GM12878 (cell line): Measurements from ENCODE around the gene PLEKHA7. TPM values are rescaled to one million over a fixed set of nuclear protein-coding genes. Genes with fewer than 3 reads are reported as not detected.

Source experiments
- ATAC-seq: fragments of 200-7000 bp; cut with Tn5 transposase; 3 replicates; pipeline ENCODE4 v1.9.1; 2020; ENCODE audit warnings: mild to moderate bottlenecking, moderate library complexity
- BruUV-seq: library from RNA; stranded (reverse); fragments of 400-500 nt; replicated peaks from 2 replicates; lab custom pipeline; 2021; lab: Mats Ljungman, UMichigan
- CTCF ChIA-PET: fragments of 300-600 bp; sonication (Branson Sonifier 250); formaldehyde crosslinking; extraction: SDS; loops from one replicate; lab custom pipeline; 2021; ENCODE audit warnings: inconsistent platforms; lab: Yijun Ruan, JAX
- POLR2A ChIA-PET: fragments of 350-600 bp; formaldehyde crosslinking; extraction: SDS; loops from one replicate; lab custom pipeline; 2021; ENCODE audit warnings: inconsistent platforms; lab: Charles Lee
- RAD21 ChIA-PET: fragments of 300-600 bp; sonication (Branson Sonifier 250); formaldehyde crosslinking; loops from one replicate; lab custom pipeline; 2023; ENCODE audit warnings: antibody characterized with exemption; ENCODE audit not compliant: unreplicated experiment; lab: Charles Lee
- SMC1A ChIA-PET: fragments of 300-600 bp; sonication (Branson Sonifier 250); formaldehyde crosslinking; loops from one replicate; lab custom pipeline; 2023; ENCODE audit not compliant: unreplicated experiment, uncharacterized antibody; lab: Charles Lee
- DNase-seq: peaks from one replicate; pipeline ENCODE4 v3.0.0-alpha.2; 2011; ENCODE audit warnings: low read depth, low spot score
- FAIRE-seq: peaks from 3 replicates; lab custom pipeline; 2011; peaks lifted over from hg19 to GRCh38; lab: Jason Lieb, UNC
- H2AFZ ChIP-seq: 2 replicates; pipeline ENCODE4 v1.6.0; 2011; ENCODE audit warnings: low read depth, low read length, control low read depth; ENCODE audit not compliant: control insufficient read depth
- H3K27ac ChIP-seq: 2 replicates; pipeline ENCODE4 v1.5.1; 2011; ENCODE audit warnings: control low read depth; ENCODE audit not compliant: control insufficient read depth, insufficient read depth
- H3K27me3 ChIP-seq, 2 experiments: replicated peaks in 1 of 2; 2 replicates each; pipeline versions ENCODE4 v1.6.0 to v1.6.1; 2011; ENCODE audit warnings: low read length in 1 of 2; ENCODE audit not compliant: control insufficient read depth in 2 of 2, insufficient read depth in 2 of 2
- H3K36me3 ChIP-seq, 2 experiments: 2 replicates each; pipeline ENCODE4 v1.5.1; 2011; ENCODE audit warnings: low read length in 1 of 2; ENCODE audit not compliant: control insufficient read depth in 2 of 2, insufficient read depth in 2 of 2
- H3K4me1 ChIP-seq: 2 replicates; pipeline ENCODE4 v1.6.1; 2011; ENCODE audit warnings: mild to moderate bottlenecking, low read length, moderate library complexity, mixed read lengths; ENCODE audit not compliant: control insufficient read depth, insufficient read depth
- H3K4me2 ChIP-seq: 2 replicates; pipeline ENCODE4 v1.6.0; 2011; ENCODE audit warnings: control low read depth; ENCODE audit not compliant: control insufficient read depth, insufficient read depth
- H3K4me3 ChIP-seq: fragments of 200-600 bp; sonication (generic); 2 replicates; pipeline ENCODE4 v1.5.1; 2016
- H3K79me2 ChIP-seq: 2 replicates; pipeline ENCODE4 v1.6.0; 2011; ENCODE audit warnings: low read length; ENCODE audit not compliant: control insufficient read depth, insufficient read depth
- H3K9ac ChIP-seq: 2 replicates; pipeline ENCODE4 v1.8.0; 2011; ENCODE audit warnings: low read length, control low read depth, mixed read lengths; ENCODE audit not compliant: control insufficient read depth, insufficient read depth
- H3K9me3 ChIP-seq: replicated peaks from 3 replicates; pipeline ENCODE4 v1.5.1; 2011; ENCODE audit warnings: mild to moderate bottlenecking, low read length; ENCODE audit not compliant: control insufficient read depth, insufficient read depth
- H4K20me1 ChIP-seq: 2 replicates; pipeline ENCODE4 v1.6.0; 2011; ENCODE audit not compliant: control insufficient read depth, insufficient read depth
- EGR1 ChIP-seq, 2 experiments: IDR thresholded peaks; 1 replicate in 1 of 2; 2 replicates in 1 of 2; pipeline ENCODE4 v1.6.1; 2011 to 2012; ENCODE audit warnings: low read depth in 2 of 2, low read length in 2 of 2, borderline replicate concordance in 1 of 2, mild to moderate bottlenecking in 1 of 2, moderate library complexity in 1 of 2
- GABPA ChIP-seq: IDR thresholded peaks from 2 replicates; pipeline ENCODE4 v1.6.1; 2014; ENCODE audit warnings: antibody characterized with exemption, low read depth, mild to moderate bottlenecking, inconsistent platforms
- GATAD2B ChIP-seq: fragments of 450-650 bp; conservative IDR thresholded peaks from 2 replicates; pipeline ENCODE4 v1.6.1; 2017; ENCODE audit warnings: low read depth, mild to moderate bottlenecking, moderate library complexity
- HDGF ChIP-seq: fragments of 450-650 bp; IDR thresholded peaks from 2 replicates; pipeline ENCODE4 v1.6.1; 2016; ENCODE audit warnings: antibody characterized with exemption
- IRF4 ChIP-seq: IDR thresholded peaks from 2 replicates; pipeline ENCODE4 v1.6.1; 2011; ENCODE audit warnings: low read depth, low read length
- LARP7 ChIP-seq: fragments of 450-650 bp; IDR thresholded peaks from 2 replicates; pipeline ENCODE4 v1.6.1; 2017; ENCODE audit warnings: mild to moderate bottlenecking
- MEF2B ChIP-seq: fragments of 450-650 bp; IDR thresholded peaks from 2 replicates; pipeline ENCODE4 v1.6.1; 2018; ENCODE audit warnings: mild to moderate bottlenecking, moderate library complexity; ENCODE audit not compliant: partially characterized antibody, poor library complexity, severe bottlenecking
- MLLT1 ChIP-seq: fragments of 450-650 bp; IDR thresholded peaks from 2 replicates; pipeline ENCODE4 v1.6.1; 2016; ENCODE audit warnings: mild to moderate bottlenecking
- NR2F1 ChIP-seq: fragments of 450-650 bp; conservative IDR thresholded peaks from 2 replicates; pipeline ENCODE4 v1.6.1; 2017; ENCODE audit warnings: mild to moderate bottlenecking
- RAD51 ChIP-seq: fragments of 450-650 bp; IDR thresholded peaks from 2 replicates; pipeline ENCODE4 v1.6.1; 2016; ENCODE audit warnings: moderate library complexity, mild to moderate bottlenecking, inconsistent platforms
- SIN3A ChIP-seq: IDR thresholded peaks from 2 replicates; pipeline ENCODE4 v1.6.1; 2012; ENCODE audit warnings: low read depth, low read length, improper control_type of control experiment
- SP1 ChIP-seq: IDR thresholded peaks from one replicate; pipeline ENCODE4 v1.6.1; 2011; ENCODE audit warnings: low read depth, low read length
- TBL1XR1 ChIP-seq: IDR thresholded peaks from 2 replicates; pipeline ENCODE4 v1.6.1; 2012; ENCODE audit warnings: low read depth, low read length, improper control_type of control experiment
- TCF7 ChIP-seq: IDR thresholded peaks from 2 replicates; pipeline ENCODE4 v1.6.1; 2014; ENCODE audit warnings: antibody characterized with exemption, borderline replicate concordance
- YY1 ChIP-seq: IDR thresholded peaks from 2 replicates; pipeline ENCODE4 v1.6.1; 2011; ENCODE audit warnings: low read depth, mild to moderate bottlenecking, low read length
- ZBED1 ChIP-seq: IDR thresholded peaks from 2 replicates; pipeline ENCODE4 v1.6.1; 2016; ENCODE audit warnings: borderline replicate concordance
- ZNF592 ChIP-seq: fragments of 450-650 bp; IDR thresholded peaks from 2 replicates; pipeline ENCODE4 v1.6.1; 2017; ENCODE audit warnings: mild to moderate bottlenecking, moderate library complexity
- WGBS: methylation state at CpG from one replicate; pipeline ENCODE4 v1.1.6; 2016; ENCODE audit warnings: low lambda C conversion rate; ENCODE audit not compliant: insufficient replicate concordance, insufficient coverage; ENCODE audit errors: missing lambda C conversion rate; 5-methylcytosine and 5-hydroxymethylcytosine counted together
- in situ Hi-C: fragments of 300-500 bp; cut with MboI; formaldehyde crosslinking; loops from 9 replicates; pipeline ENCODE4 v1.14.3; 2018; ENCODE audit warnings: mixed read lengths
- intact Hi-C: fragments of 100-400 bp; cut with micrococcal nuclease; formaldehyde crosslinking; loops from one replicate; pipeline ENCODE4 v1.14.2; 2022; ENCODE audit not compliant: unreplicated experiment
- polyA plus RNA-seq, 11 experiments: library from polyadenylated mRNA; depleted of rRNA in 4 of 11; unstranded in 6 of 11; stranded (reverse) in 5 of 11; fragments of >200 nt; fragmentation: Nextera tagmentation in 4 of 11; fragmentation: Illumina TruSeq in 1 of 11; extraction: Ambion mirVana in 4 of 11; extraction: Trizol in 1 of 11; gene quantifications; 1 replicate in 1 of 11; 2 replicates in 10 of 11; pipeline versions ENCODE4 v1.2.1 to v1.2.3, GENCODE V29; 2011 to 2016; ENCODE audit warnings: inconsistent platforms in 2 of 11, missing spikeins in 2 of 11, low read depth in 1 of 11
- total RNA-seq, 4 experiments: library from RNA; depleted of rRNA in 3 of 4; stranded (reverse); fragments of >200 nt in 3 of 4; fragmentation: Illumina TruSeq in 1 of 4; extraction: Trizol in 1 of 4; gene quantifications; 2 replicates each; pipeline versions ENCODE4 v1.2.1 to v1.2.3, GENCODE V29; 2013 to 2021
- TF ChIP-seq, protein P1 (sequence below), 3 experiments: IDR thresholded peaks in 2 of 3; conservative IDR thresholded peaks in 1 of 3; 2 replicates each; pipeline ENCODE4 v1.5.1; 2011; ENCODE audit warnings: low read depth in 3 of 3, low read length in 3 of 3, mild to moderate bottlenecking in 3 of 3, control low read depth in 2 of 3, moderate library complexity in 2 of 3, inconsistent platforms in 1 of 3, mixed read lengths in 1 of 3; ENCODE audit not compliant: control insufficient read depth in 2 of 3, insufficient read depth in 1 of 3; ENCODE audit errors: extremely low read depth in 1 of 3
- TF ChIP-seq, protein P2 (sequence below): IDR thresholded peaks from 2 replicates; pipeline ENCODE4 v1.6.1; 2012; ENCODE audit warnings: low read depth, low read length, improper control_type of control experiment

Gene PLEKHA7
- total and polyA plus RNA-seq, 10 of the 15 experiments (the other 5 are each of a cell fraction or from before 2014, with no cell fraction given), result 0.45 to 5.3 (median 2.1) TPM

- ChIA-PET RAD21 (no interaction called here), SMC1A (no interaction called here), POLR2A (interaction anchor here (0.7 kb wide), 1 partner anchor 14 kb away, joined by 3 read pairs; no protein-coding TSS in a partner anchor), CTCF (interaction anchor here (0.6 to 1.5 kb wide), 3 partner anchors 8 to 22 kb away, joined by 3 to 6 read pairs (median 3); no protein-coding TSS in a partner anchor)
- BruUV-seq, result no TSS peak
- H4K20me1 ChIP-seq, result no peaks in the 10 kb centered on the region
- in situ Hi-C loops (no loop called here), intact Hi-C loops (no loop called here)
- no peak overlapping the region for H3K27ac ChIP-seq
- H2AFZ ChIP-seq, result no peak overlapping the region
- no peaks in the 10 kb centered on the region for H3K79me2 ChIP-seq
- TF ChIP-seq TBL1XR1 (no peak), GABPA (no peak), RAD51 (no peak), SP1 (no peak), ZNF592 (no peak), YY1 (no peak), MLLT1 (no peak), ZBED1 (no peak), LARP7 (no peak), TCF7 (no peak), EGR1 (IDR thresholded peaks at IDR 0.05; ENCODE audit: borderline replicate concordance in 1 of 2, low read depth in 2 of 2, low read length in 2 of 2) (no peak), NR2F1 (no peak), GATAD2B (no peak), HDGF (no peak), SIN3A (no peak), IRF4 (no peak), MEF2B (no peak)
- TF ChIP-seq, protein P1, sequence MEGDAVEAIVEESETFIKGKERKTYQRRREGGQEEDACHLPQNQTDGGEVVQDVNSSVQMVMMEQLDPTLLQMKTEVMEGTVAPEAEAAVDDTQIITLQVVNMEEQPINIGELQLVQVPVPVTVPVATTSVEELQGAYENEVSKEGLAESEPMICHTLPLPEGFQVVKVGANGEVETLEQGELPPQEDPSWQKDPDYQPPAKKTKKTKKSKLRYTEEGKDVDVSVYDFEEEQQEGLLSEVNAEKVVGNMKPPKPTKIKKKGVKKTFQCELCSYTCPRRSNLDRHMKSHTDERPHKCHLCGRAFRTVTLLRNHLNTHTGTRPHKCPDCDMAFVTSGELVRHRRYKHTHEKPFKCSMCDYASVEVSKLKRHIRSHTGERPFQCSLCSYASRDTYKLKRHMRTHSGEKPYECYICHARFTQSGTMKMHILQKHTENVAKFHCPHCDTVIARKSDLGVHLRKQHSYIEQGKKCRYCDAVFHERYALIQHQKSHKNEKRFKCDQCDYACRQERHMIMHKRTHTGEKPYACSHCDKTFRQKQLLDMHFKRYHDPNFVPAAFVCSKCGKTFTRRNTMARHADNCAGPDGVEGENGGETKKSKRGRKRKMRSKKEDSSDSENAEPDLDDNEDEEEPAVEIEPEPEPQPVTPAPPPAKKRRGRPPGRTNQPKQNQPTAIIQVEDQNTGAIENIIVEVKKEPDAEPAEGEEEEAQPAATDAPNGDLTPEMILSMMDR (IDR thresholded peaks at IDR 0.05 in 2 of 3, conservative IDR thresholded peaks at IDR 0.05 in 1 of 3; ENCODE audit: control insufficient read depth in 2 of 3, extremely low read depth in 1 of 3, insufficient read depth in 1 of 3, low read depth in 3 of 3, low read length in 3 of 3), result no peak
- TF ChIP-seq, protein P2, sequence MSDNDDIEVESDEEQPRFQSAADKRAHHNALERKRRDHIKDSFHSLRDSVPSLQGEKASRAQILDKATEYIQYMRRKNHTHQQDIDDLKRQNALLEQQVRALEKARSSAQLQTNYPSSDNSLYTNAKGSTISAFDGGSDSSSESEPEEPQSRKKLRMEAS, result no peak
- no peak overlapping the region for H3K4me2 ChIP-seq
- H3K4me3 ChIP-seq, result no peak overlapping the region
- H3K27me3 ChIP-seq, result no peaks in the 10 kb centered on the region
- H3K9me3 ChIP-seq, result no peaks in the 10 kb centered on the region
- no peaks in the 10 kb centered on the region for H3K4me1 ChIP-seq
- 81% methylated on average over 3 of the region's 3 CpGs for WGBS
- DNase-seq (no peak), ATAC-seq (no peak), FAIRE-seq (no peak)
- no peak overlapping the region for H3K9ac ChIP-seq
- no peaks in the 10 kb centered on the region for H3K36me3 ChIP-seq
Observed at GRCh38 chr11:16777613-16777975, 236.6 kb downstream of the PLEKHA7 start.
